A549 (cell line): ENCODE results near the gene KCND3. TPM values are rescaled to one million over a fixed set of nuclear protein-coding genes. Genes with fewer than 3 reads are reported as not detected.

Experiments
- ATAC-seq, 2 experiments: fragments of 200-7000 bp in 1 of 2; fragments of >200 bp in 1 of 2; cut with Nextera tagmentation in 1 of 2; cut with Tn5 transposase in 1 of 2; 3 replicates each; pipeline versions ENCODE4 v1.8.0 to v1.9.1; 2018 to 2020; ENCODE audit warnings: mild to moderate bottlenecking in 1 of 2, moderate library complexity in 1 of 2
- CTCF ChIA-PET: fragments of 300-600 bp; sonication (Branson Sonifier 250); formaldehyde crosslinking; extraction: SDS; loops from one replicate; lab custom pipeline; 2021; ENCODE audit warnings: antibody characterized with exemption, inconsistent platforms; lab: Yijun Ruan, JAX
- POLR2A ChIA-PET: fragments of 350-600 bp; formaldehyde crosslinking; extraction: SDS; loops from one replicate; lab custom pipeline; 2021; ENCODE audit warnings: antibody characterized with exemption, inconsistent platforms; lab: Yijun Ruan, JAX
- DNase-seq, 2 experiments: peaks; one replicate each; pipeline versions ENCODE4 v3.0.0 to v3.0.0-alpha.2; 2011 to 2016; ENCODE audit warnings: low read depth in 1 of 2, low spot score in 1 of 2
- FAIRE-seq: peaks from 2 replicates; lab custom pipeline; 2011; peaks lifted over from hg19 to GRCh38; lab: Jason Lieb, UNC
- H3K27ac ChIP-seq, 2 experiments: fragments of >200 bp; sonication (Bioruptor Twin); formaldehyde crosslinking; 3 replicates each; pipeline ENCODE4 v1.5.1; 2016 to 2017
- H3K4me1 ChIP-seq: fragments of >200 bp; sonication (Bioruptor Twin); formaldehyde crosslinking; 3 replicates; pipeline ENCODE4 v1.6.1; 2016
- H3K4me2 ChIP-seq: fragments of >200 bp; sonication (Bioruptor Twin); formaldehyde crosslinking; 3 replicates; pipeline ENCODE4 v1.6.1; 2016
- H3K4me3 ChIP-seq: fragments of >200 bp; sonication (Bioruptor Twin); formaldehyde crosslinking; 3 replicates; pipeline ENCODE4 v1.5.1; 2016
- H3K9me3 ChIP-seq: fragments of >200 bp; sonication (Bioruptor Twin); formaldehyde crosslinking; 3 replicates; pipeline ENCODE4 v1.6.1; 2016
- CEBPB ChIP-seq, 2 experiments: fragments of >200 bp in 1 of 2; sonication (Bioruptor Twin) in 1 of 2; formaldehyde crosslinking in 1 of 2; IDR thresholded peaks; 2 replicates each; pipeline ENCODE4 v1.6.1; 2012 to 2016
- CHD4 ChIP-seq: fragments of 200-600 bp; sonication (generic); IDR thresholded peaks from 2 replicates; pipeline ENCODE4 v1.6.1; 2016; ENCODE audit warnings: antibody characterized with exemption, mild to moderate bottlenecking, borderline replicate concordance
- FOSL2 ChIP-seq, 2 experiments: fragments of 450-650 bp in 1 of 2; fragments of >200 bp in 1 of 2; sonication (Bioruptor Twin) in 1 of 2; formaldehyde crosslinking; IDR thresholded peaks; 2 replicates each; pipeline versions ENCODE4 v1.5.0 to v1.6.1; 2016 to 2020; ENCODE audit warnings: mild to moderate bottlenecking in 1 of 2, moderate library complexity in 1 of 2
- FOXS1 ChIP-seq: fragments of 250-450 bp; sonication (Bioruptor Pico); IDR thresholded peaks from 2 replicates; pipeline ENCODE4 v1.5.0; 2020; ENCODE audit warnings: mild to moderate bottlenecking, moderate library complexity
- HOXB13 ChIP-seq: fragments of 250-450 bp; sonication (Bioruptor Pico); IDR thresholded peaks from 2 replicates; pipeline ENCODE4 v1.5.0; 2020; ENCODE audit warnings: low read depth, mild to moderate bottlenecking, moderate library complexity
- KDM1A ChIP-seq: fragments of 200-600 bp; sonication (generic); IDR thresholded peaks from 2 replicates; pipeline ENCODE4 v1.6.1; 2016; ENCODE audit warnings: low read depth, mild to moderate bottlenecking
- MAZ ChIP-seq: fragments of 150-350 bp; IDR thresholded peaks from 2 replicates; pipeline ENCODE4 v1.6.1; 2014; ENCODE audit warnings: antibody characterized with exemption, low read depth, low read length, borderline replicate concordance
- NPAS2 ChIP-seq: fragments of 250-450 bp; sonication (Bioruptor Pico); IDR thresholded peaks from 2 replicates; pipeline ENCODE4 v1.8.0; 2022; ENCODE audit warnings: mild to moderate bottlenecking, moderate library complexity, borderline replicate concordance
- NR3C1 ChIP-seq: fragments of >200 bp; sonication (Bioruptor Twin); formaldehyde crosslinking; IDR thresholded peaks from 3 replicates; pipeline ENCODE4 v1.6.1; 2017
- PHF8 ChIP-seq: fragments of 200-600 bp; sonication (generic); IDR thresholded peaks from 2 replicates; pipeline ENCODE4 v1.6.1; 2016; ENCODE audit warnings: low read depth, mild to moderate bottlenecking, antibody characterized with exemption, moderate library complexity, borderline replicate concordance
- RARB ChIP-seq: fragments of 250-450 bp; sonication (Bioruptor Pico); IDR thresholded peaks from 2 replicates; pipeline ENCODE4 v1.8.0; 2021; ENCODE audit warnings: mild to moderate bottlenecking, moderate library complexity
- RCOR1 ChIP-seq: fragments of 150-350 bp; IDR thresholded peaks from 2 replicates; pipeline ENCODE4 v1.6.1; 2014; ENCODE audit warnings: antibody characterized with exemption, low read length, low read depth
- RNF2 ChIP-seq: fragments of 200-600 bp; sonication (generic); IDR thresholded peaks from 2 replicates; pipeline ENCODE4 v1.6.1; 2016; ENCODE audit warnings: low read depth, mild to moderate bottlenecking, antibody characterized with exemption, moderate library complexity, borderline replicate concordance
- SREBF2 ChIP-seq: fragments of 450-650 bp; IDR thresholded peaks from 2 replicates; pipeline ENCODE4 v1.6.1; 2014; ENCODE audit warnings: mild to moderate bottlenecking, moderate library complexity
- ZSCAN20 ChIP-seq: fragments of 250-450 bp; sonication (Bioruptor Pico); IDR thresholded peaks from 2 replicates; pipeline ENCODE4 v1.8.0; 2022; ENCODE audit warnings: mild to moderate bottlenecking, moderate library complexity
- WGBS: methylation state at CpG from one replicate; pipeline ENCODE4 v1.1.6; 2017; ENCODE audit errors: missing lambda C conversion rate; 5-methylcytosine and 5-hydroxymethylcytosine counted together
- polyA plus RNA-seq, 4 experiments: library from polyadenylated mRNA; depleted of rRNA in 3 of 4; stranded (reverse); fragments of >200 nt; fragmentation: RNase III in 1 of 4; extraction: RNeasy Plus Mini Kit Qiagen cat#74134 plus additional on column Dnase treatment in 1 of 4; gene quantifications; 2 replicates in 3 of 4; 3 replicates in 1 of 4; pipeline ENCODE4 v1.2.3, GENCODE V29; 2011 to 2017
- TF ChIP-seq, protein P1 (sequence below): fragments of 450-650 bp; IDR thresholded peaks from 2 replicates; pipeline ENCODE4 v1.6.1; 2014; ENCODE audit warnings: antibody characterized with exemption
- TF ChIP-seq, protein P2 (sequence below): fragments of >200 bp; sonication (Bioruptor Twin); formaldehyde crosslinking; IDR thresholded peaks from 2 replicates; pipeline ENCODE4 v1.6.1; 2016
- TF ChIP-seq, protein P3 (sequence below): fragments of 250-450 bp; sonication (Bioruptor Pico); IDR thresholded peaks from 2 replicates; pipeline ENCODE4 v1.5.0; 2021; ENCODE audit warnings: mild to moderate bottlenecking, moderate library complexity, borderline replicate concordance
- TF ChIP-seq, protein P4 (sequence below): IDR thresholded peaks from 2 replicates; pipeline ENCODE4 v1.6.1; 2012
- TF ChIP-seq, protein P5 (sequence below): IDR thresholded peaks from 2 replicates; pipeline ENCODE4 v1.6.1; 2012
- TF ChIP-seq, protein P6 (sequence below): fragments of 200-600 bp; sonication (generic); IDR thresholded peaks from 2 replicates; pipeline ENCODE4 v1.6.1; 2016; ENCODE audit warnings: antibody characterized with exemption, mild to moderate bottlenecking, moderate library complexity

KCND3 gene
- polyA plus RNA-seq, 2 of the 4 experiments (the other 2 are of a cell fraction): not detected

DNA sequence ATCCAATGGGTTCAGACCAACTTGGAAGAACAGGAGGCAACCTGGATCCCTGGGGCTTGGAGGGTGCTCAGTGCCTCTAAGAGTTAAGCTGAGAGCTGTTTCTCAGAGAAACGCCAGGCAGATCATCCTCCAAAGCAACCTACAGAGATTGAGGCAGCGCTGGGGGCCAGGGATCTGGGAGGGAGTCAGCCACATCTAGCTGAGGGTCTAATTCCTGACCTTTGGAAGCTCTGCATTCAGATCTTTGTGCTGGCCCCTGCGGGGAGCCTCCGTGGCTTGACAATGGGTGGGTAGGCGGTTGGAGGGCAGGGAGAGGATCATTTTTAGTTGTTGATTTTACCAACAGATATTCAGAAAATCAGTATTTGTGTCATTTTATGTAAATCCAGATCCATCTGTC is 154.5 kb downstream of the KCND3 start:
- WGBS: 7% methylated on average over 3 of the region's 5 CpGs
- TF ChIP-seq NR3C1 (no peak), RNF2 (no peak), RCOR1 (no peak), CEBPB (IDR thresholded peaks at IDR 0.05) (no peak), NPAS2 (CRISPR knock-in tag) (no peak), RARB (CRISPR knock-in tag) (no peak), ZSCAN20 (CRISPR knock-in tag) (no peak), PHF8 (no peak), HOXB13 (CRISPR knock-in tag) (no peak), MAZ (no peak), FOSL2 (IDR thresholded peaks at IDR 0.05) (no peak), FOSL2 (CRISPR knock-in tag; IDR thresholded peaks at IDR 0.05) (no peak), SREBF2 (no peak), CHD4 (no peak)
- TF ChIP-seq, protein P1, sequence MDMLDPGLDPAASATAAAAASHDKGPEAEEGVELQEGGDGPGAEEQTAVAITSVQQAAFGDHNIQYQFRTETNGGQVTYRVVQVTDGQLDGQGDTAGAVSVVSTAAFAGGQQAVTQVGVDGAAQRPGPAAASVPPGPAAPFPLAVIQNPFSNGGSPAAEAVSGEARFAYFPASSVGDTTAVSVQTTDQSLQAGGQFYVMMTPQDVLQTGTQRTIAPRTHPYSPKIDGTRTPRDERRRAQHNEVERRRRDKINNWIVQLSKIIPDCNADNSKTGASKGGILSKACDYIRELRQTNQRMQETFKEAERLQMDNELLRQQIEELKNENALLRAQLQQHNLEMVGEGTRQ: no peak
- TF ChIP-seq, protein P2, sequence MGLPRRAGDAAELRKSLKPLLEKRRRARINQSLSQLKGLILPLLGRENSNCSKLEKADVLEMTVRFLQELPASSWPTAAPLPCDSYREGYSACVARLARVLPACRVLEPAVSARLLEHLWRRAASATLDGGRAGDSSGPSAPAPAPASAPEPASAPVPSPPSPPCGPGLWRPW: no peak
- TF ChIP-seq, protein P3, sequence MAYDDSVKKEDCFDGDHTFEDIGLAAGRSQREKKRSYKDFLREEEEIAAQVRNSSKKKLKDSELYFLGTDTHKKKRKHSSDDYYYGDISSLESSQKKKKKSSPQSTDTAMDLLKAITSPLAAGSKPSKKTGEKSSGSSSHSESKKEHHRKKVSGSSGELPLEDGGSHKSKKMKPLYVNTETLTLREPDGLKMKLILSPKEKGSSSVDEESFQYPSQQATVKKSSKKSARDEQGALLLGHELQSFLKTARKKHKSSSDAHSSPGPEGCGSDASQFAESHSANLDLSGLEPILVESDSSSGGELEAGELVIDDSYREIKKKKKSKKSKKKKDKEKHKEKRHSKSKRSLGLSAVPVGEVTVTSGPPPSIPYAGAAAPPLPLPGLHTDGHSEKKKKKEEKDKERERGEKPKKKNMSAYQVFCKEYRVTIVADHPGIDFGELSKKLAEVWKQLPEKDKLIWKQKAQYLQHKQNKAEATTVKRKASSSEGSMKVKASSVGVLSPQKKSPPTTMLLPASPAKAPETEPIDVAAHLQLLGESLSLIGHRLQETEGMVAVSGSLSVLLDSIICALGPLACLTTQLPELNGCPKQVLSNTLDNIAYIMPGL (CRISPR knock-in tag): no peak
- TF ChIP-seq, protein P4, sequence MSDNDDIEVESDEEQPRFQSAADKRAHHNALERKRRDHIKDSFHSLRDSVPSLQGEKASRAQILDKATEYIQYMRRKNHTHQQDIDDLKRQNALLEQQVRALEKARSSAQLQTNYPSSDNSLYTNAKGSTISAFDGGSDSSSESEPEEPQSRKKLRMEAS: no peak
- TF ChIP-seq, protein P5, sequence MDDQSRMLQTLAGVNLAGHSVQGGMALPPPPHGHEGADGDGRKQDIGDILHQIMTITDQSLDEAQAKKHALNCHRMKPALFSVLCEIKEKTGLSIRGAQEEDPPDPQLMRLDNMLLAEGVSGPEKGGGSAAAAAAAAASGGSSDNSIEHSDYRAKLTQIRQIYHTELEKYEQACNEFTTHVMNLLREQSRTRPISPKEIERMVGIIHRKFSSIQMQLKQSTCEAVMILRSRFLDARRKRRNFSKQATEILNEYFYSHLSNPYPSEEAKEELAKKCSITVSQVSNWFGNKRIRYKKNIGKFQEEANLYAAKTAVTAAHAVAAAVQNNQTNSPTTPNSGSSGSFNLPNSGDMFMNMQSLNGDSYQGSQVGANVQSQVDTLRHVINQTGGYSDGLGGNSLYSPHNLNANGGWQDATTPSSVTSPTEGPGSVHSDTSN: no peak
- no peak for ATAC-seq
- POLR2A ChIA-PET: no interaction called here
- H3K4me3 ChIP-seq: no peak overlapping the region
- no peaks in the 10 kb centered on the region for H3K9me3 ChIP-seq
- no peak overlapping the region for H3K4me2 ChIP-seq
- H3K4me1 ChIP-seq: no peaks in the 10 kb centered on the region
- no peak for DNase-seq
- FAIRE-seq: no peak
- CTCF ChIA-PET: no interaction called here
- no peak overlapping the region for H3K27ac ChIP-seq

DNA sequence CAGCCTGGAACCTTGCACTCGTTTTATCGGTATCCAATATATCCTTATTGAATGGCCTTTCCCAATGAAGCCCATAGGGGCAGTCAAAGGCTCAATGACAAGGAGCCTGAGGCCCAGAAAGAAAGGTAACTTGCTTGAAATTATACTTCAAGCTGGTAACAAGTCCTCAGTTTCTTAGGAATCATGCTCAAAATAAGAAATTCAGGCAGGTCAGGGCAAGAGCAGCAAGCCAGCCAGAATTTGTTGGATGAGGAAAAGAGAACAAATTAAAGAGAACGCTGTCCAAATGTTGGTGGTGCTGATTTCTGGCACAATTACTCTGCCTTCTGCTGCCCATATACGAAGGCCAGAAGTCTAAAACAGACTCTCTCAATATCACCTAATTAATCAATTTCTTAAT is 156.1 kb downstream of the KCND3 start:
- no peak for FAIRE-seq
- no peak overlapping the region for H3K27ac ChIP-seq
- TF ChIP-seq FOXS1 (CRISPR knock-in tag) (no peak), KDM1A (no peak)
- TF ChIP-seq, protein P6, sequence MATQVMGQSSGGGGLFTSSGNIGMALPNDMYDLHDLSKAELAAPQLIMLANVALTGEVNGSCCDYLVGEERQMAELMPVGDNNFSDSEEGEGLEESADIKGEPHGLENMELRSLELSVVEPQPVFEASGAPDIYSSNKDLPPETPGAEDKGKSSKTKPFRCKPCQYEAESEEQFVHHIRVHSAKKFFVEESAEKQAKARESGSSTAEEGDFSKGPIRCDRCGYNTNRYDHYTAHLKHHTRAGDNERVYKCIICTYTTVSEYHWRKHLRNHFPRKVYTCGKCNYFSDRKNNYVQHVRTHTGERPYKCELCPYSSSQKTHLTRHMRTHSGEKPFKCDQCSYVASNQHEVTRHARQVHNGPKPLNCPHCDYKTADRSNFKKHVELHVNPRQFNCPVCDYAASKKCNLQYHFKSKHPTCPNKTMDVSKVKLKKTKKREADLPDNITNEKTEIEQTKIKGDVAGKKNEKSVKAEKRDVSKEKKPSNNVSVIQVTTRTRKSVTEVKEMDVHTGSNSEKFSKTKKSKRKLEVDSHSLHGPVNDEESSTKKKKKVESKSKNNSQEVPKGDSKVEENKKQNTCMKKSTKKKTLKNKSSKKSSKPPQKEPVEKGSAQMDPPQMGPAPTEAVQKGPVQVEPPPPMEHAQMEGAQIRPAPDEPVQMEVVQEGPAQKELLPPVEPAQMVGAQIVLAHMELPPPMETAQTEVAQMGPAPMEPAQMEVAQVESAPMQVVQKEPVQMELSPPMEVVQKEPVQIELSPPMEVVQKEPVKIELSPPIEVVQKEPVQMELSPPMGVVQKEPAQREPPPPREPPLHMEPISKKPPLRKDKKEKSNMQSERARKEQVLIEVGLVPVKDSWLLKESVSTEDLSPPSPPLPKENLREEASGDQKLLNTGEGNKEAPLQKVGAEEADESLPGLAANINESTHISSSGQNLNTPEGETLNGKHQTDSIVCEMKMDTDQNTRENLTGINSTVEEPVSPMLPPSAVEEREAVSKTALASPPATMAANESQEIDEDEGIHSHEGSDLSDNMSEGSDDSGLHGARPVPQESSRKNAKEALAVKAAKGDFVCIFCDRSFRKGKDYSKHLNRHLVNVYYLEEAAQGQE: peak; percentile 84
- ChIA-PET CTCF (no interaction called here), POLR2A (no interaction called here)
- ATAC-seq: no peak
- H3K4me2 ChIP-seq: no peak overlapping the region
- no peak for DNase-seq
- H3K4me1 ChIP-seq: no peaks in the 10 kb centered on the region
- WGBS: 26% methylated on average over 4 of the region's 4 CpGs
- H3K9me3 ChIP-seq: no peaks in the 10 kb centered on the region
- no peak overlapping the region for H3K4me3 ChIP-seq
